D721Med (cell line): ENCODE measurements around the gene DCST1.

Source experiments
- DNase-seq: peaks from one replicate; pipeline ENCODE4 v3.0.0; 2011; ENCODE audit warnings: low spot score; ENCODE audit not compliant: insufficient read length
- FAIRE-seq: peaks from 2 replicates; lab custom pipeline; 2011; peaks lifted over from hg19 to GRCh38; lab: Jason Lieb, UNC
- CTCF ChIP-seq: IDR thresholded peaks from 2 replicates; pipeline ENCODE4 v1.5.1; 2012; ENCODE audit warnings: mild to moderate bottlenecking, control low read depth; ENCODE audit not compliant: insufficient read depth; ENCODE audit errors: missing control alignments

Gene DCST1

GRCh38 chr1:155001675-155002463, 31.8 kb upstream of the DCST1 start:
- peak; percentile 39 for TF ChIP-seq CTCF
- DNase-seq, result peak; percentile 96
- FAIRE-seq, result no peak

DNA sequence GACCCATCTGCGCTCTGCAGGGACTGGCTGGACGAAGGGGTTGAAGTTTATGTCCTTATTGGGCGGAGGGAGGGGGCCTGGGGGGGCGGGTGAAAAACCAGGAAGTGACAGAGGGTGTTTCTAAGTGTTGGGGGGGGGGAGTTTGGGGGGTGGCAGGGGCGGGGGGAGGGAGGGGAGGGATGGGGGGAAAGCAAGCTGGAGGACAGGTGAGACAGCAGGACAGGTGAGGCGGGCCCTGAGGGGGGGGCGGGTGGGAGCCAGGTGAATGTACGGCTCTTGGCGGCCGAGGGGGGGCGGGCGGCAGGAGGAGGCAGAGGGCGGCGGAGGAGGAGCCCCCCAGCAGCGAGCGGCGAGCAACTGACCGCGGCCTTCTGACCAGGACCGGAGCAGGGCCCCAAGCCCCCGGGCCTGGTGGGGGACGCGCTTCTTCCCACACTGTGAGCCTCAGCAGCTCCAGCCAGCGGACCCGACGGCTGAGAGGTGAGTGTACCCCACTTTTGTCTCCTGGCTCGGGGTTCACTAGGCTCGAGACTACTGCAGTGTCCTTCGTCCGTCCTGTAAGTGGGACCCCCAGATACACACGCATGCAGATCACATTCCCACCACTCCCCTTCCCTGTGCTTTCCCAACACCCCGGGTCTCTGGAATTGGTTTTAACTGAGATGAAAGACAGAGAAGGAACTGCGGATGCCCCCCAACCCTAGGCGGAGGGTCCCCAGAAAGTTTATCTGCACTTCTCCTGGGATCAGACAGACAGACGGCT, 31.0 kb upstream of the DCST1 start, which contains the start of gene ZBTB7B:
TSS of gene ZBTB7B (plus strand) at position 339 of the 763 bp plus-strand sequence. CDS start 11,859 bp downstream, outside the sequence.
- no peak for DNase-seq
- TF ChIP-seq CTCF, result no peak
- FAIRE-seq, result no peak

- FAIRE-seq, result no peak
- no peak for TF ChIP-seq CTCF
Observed at GRCh38 chr1:155003227-155003765, 30.3 kb upstream of the DCST1 start.

GRCh38 chr1:155003766-155004351, 29.8 kb upstream of the DCST1 start:
- DNase-seq (no peak), FAIRE-seq (no peak)

More at GRCh38 chr1:155003227-155003765, 30.3 kb upstream of the DCST1 start:
- DNase-seq, result no peak

DNA sequence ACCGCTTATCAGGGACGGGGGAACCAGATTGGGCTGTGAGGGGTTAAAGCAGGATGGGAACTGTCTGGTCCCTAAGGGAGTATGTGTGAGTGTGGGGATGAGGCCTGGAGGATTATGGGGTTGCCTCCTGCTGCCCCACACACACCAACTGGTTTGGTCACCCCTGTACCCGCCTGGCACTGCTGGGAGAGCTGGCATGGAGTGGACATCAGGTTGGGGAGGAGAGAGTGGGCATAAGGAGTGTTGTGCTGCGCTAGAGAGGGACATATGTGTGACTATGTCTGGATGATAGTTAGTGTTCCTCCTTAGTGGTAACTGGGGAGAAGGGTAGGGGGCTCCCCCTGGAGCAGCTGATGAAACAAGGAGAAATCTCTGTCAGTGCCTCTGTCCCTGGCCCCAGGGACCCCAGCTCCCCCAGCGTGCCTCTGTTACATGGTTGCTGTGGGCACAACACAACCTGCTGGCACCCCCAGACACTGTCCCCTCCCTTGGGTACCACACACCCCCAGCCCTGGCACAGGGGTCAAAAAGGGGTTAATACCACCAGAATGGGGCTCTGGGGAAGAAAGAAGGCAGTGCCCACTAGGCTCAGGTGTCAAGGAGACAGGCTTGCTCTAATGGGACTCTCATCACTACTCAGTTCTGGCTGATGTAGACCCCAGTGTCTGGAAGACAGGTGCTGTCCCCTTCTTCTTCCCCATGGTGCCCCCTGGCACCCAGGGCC, 29.1 kb upstream of the DCST1 start:
- FAIRE-seq (no peak), DNase-seq (no peak)
- TF ChIP-seq CTCF, result no peak

More at GRCh38 chr1:155003766-155004351, 29.8 kb upstream of the DCST1 start:
- no peak for TF ChIP-seq CTCF
